ENCODE results near the gene UNC5B.
"Not testable (repeated sequence)": the region's sequence is repeated elsewhere in the genome, so short reads cannot be mapped to it uniquely, and the experiment has no call there.

Gene UNC5B

DNA sequence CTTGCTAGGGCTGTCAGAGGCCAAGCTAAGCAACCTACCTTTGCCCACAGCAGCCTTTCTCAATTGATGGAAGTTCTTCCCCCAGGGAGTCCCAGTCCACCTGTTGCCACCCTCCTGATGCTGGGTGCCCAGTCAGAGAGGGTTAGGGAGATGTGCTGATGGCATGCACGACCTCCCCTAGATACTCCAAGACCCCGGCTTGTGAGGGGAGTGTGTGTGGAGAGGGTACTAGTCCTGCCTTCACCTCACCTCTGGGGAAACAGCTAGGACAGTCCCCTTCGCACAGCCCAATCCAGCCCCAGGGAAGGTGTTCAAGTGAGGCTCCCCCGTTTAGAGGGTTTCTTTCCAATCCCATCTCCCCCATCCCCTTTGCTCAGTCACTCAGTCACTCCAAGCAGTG, 1.3 kb upstream of the UNC5B start:
- no peaks in the 10 kb centered on the region for H3K9me3 Mint-ChIP-seq
- H3K4me1 Mint-ChIP-seq = peaks cover 4% of the 10 kb centered on the region
- peaks cover 77% of the 10 kb centered on the region for H3K27me3 Mint-ChIP-seq
- no peaks in the 10 kb centered on the region for H3K36me3 Mint-ChIP-seq (ENCODE audit: insufficient read depth)
- ATAC-seq (replicated peaks; ENCODE audit: extremely low read depth, poor library complexity, severe bottlenecking) = no peak
- no peak overlapping the region for H3K27ac Mint-ChIP-seq (ENCODE audit: low read depth)
- H3K4me3 Mint-ChIP-seq = peak overlapping the region; percentile 10
- no peak for DNase-seq (ENCODE audit: low spot score in 2 of 2)

DNA sequence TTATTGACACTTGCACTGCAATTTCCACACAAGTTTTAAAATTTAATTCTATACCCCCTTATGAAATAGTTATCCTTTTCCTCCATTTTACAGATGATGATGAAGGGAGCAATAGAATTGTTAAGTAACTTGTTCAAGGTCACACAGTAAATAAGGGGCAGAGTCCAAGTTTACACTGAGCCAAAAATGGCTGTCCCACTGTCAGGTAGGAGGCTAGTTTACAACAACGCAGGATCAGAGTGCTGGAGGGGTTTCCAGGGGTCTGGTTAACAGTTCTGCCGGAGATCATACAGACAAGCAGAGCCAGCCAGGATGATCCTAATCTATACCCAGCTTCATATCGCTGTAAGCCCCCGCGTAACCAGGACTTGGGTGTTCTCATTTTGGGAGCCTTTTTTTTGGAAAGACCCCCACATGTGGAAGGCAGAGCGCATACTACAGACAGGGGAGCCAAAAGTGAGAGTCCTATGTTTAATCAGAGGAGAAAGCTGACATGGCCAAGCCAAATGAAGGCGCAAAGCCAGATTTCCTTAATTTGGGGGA, 524 bp upstream of the UNC5B start:
- peaks cover 5% of the 10 kb centered on the region for H3K4me1 Mint-ChIP-seq
- peak overlapping the region; percentile 60 for H3K4me3 Mint-ChIP-seq
- no peak for DNase-seq (ENCODE audit: low spot score in 2 of 2)
- H3K27me3 Mint-ChIP-seq = peaks cover 76% of the 10 kb centered on the region
- no peaks in the 10 kb centered on the region for H3K36me3 Mint-ChIP-seq (ENCODE audit: insufficient read depth)
- H3K27ac Mint-ChIP-seq (ENCODE audit: low read depth) = no peak overlapping the region
- no peaks in the 10 kb centered on the region for H3K9me3 Mint-ChIP-seq
- ATAC-seq (replicated peaks; ENCODE audit: extremely low read depth, poor library complexity, severe bottlenecking) = no peak

DNA sequence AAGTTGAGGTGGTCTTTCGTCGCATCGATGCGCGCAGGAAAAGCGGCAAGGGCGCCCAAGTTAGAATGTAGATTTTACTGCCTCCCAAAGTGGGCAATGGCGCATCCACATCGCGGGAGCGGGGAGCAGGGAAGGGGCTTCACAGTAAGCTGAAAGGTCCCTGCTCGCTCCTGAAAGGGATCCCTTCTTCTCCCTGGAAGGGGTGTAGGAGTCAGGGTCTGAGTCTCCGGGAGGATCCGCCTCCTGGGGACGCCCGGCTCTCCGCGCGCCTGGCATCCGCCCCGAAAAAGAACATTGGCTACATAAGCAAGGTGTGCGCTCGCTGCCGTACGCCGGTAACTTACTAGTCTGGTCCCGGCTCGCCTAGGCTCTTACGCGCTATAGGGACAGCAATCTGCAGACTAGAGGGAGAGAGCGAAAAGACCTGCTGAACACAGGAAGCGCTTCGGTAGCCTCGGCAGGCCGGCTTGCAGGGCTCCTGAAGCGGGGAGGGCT, 804 bp downstream of the UNC5B start:
- peaks cover 71% of the 10 kb centered on the region for H3K27me3 Mint-ChIP-seq
- ATAC-seq (replicated peaks; ENCODE audit: extremely low read depth, poor library complexity, severe bottlenecking) = no peak
- H3K27ac Mint-ChIP-seq (ENCODE audit: low read depth) = no peak overlapping the region
- no peaks in the 10 kb centered on the region for H3K9me3 Mint-ChIP-seq
- peak overlapping the region; percentile 66 for H3K4me3 Mint-ChIP-seq
- peaks cover 11% of the 10 kb centered on the region for H3K4me1 Mint-ChIP-seq
- H3K36me3 Mint-ChIP-seq (ENCODE audit: insufficient read depth) = peaks cover 2% of the 10 kb centered on the region
- DNase-seq (ENCODE audit: low spot score in 2 of 2) = no peak

DNA sequence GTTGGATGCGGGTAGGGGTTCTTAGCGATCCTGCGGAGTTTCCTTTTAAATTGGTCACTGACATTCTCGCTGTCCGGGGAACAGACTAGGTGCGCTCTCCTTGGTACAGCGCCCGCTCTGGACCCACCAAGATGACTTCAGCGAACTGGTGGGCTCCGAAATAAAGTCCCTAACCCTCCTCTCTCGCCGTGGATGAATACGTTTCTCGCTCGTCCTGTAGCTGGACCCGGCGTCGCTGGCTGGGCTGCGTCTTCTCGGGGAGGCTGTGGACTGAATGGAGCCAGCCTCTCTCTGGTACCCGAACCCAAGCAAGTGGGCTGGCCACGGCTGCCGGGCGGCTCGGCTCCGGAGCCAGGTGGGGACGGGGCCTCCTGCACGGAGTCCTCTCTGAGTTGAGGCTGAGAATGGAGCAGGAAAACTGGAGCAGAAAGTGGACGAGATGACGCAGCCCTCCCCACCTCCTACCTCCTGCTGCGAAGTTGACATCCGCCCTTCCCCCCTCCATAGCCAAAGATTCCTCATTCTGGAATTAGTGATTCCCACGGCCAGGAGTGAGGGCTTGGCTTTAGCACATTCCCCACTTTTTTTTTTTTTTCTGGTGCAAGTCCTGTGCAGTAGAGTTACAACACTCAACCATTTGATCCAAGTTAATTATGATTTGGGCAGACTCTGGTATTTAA, 1.5 kb downstream of the UNC5B start:
- no peak for DNase-seq (ENCODE audit: low spot score in 2 of 2)
- peaks cover 13% of the 10 kb centered on the region for H3K4me1 Mint-ChIP-seq
- no peak overlapping the region for H3K27ac Mint-ChIP-seq (ENCODE audit: low read depth)
- ATAC-seq (replicated peaks; ENCODE audit: extremely low read depth, poor library complexity, severe bottlenecking) = no peak
- H3K4me3 Mint-ChIP-seq = peak overlapping the region; percentile 66
- peaks cover 67% of the 10 kb centered on the region for H3K27me3 Mint-ChIP-seq
- no peaks in the 10 kb centered on the region for H3K9me3 Mint-ChIP-seq
- H3K36me3 Mint-ChIP-seq (ENCODE audit: insufficient read depth) = peaks cover 2% of the 10 kb centered on the region

DNA sequence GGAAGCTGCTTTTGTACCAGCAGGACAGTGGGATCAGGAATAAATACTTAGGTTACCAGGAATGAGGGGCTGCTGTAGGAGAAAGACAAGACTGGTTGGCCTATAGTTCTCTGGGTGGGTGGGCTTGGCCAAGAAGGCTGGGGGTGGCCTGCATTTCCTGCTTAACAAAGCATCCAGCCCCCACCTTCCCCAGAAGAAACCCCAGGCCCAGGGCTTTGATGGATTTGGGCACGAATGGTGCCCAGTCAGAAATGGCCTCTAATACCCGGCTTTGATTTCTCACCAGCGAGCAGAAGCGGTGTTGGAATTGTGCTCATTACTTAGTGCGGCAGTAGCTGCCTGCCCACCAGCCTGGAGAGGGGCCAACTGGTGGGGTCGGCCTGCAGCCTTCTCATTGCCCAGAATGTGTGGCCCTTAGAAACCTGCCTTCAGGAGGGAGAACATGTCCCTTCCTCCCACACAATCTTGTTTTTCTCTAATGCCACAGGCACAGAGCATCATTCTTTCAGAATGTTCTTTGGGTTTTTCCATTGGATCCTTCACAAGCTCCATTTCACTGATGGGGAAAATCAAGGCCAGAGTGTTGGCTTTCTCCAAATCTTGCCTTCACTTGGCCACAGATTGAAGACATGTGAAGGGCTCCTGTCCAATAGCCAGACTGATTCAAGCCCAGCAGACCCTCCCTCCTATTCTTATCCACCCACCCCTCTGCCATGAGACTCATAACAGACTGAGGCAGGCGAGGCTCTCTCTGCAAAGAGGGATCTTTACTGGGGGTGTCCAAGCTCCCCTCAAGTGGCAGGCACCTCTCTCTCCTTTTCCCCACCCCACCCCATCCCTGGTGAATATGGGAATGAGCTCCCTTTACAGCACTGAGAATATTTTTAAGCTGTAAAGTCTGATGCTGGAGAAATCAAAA, 2.5 kb downstream of the UNC5B start:
- H3K27me3 Mint-ChIP-seq = peaks cover 60% of the 10 kb centered on the region
- ATAC-seq (replicated peaks; ENCODE audit: extremely low read depth, poor library complexity, severe bottlenecking) (no peak), DNase-seq (ENCODE audit: low spot score in 2 of 2) (no peak)
- H3K36me3 Mint-ChIP-seq (ENCODE audit: insufficient read depth) = peaks cover 2% of the 10 kb centered on the region
- H3K4me1 Mint-ChIP-seq = peaks cover 13% of the 10 kb centered on the region
- no peaks in the 10 kb centered on the region for H3K9me3 Mint-ChIP-seq
- H3K27ac Mint-ChIP-seq (ENCODE audit: low read depth) = no peak overlapping the region
- H3K4me3 Mint-ChIP-seq = no peak overlapping the region

DNA sequence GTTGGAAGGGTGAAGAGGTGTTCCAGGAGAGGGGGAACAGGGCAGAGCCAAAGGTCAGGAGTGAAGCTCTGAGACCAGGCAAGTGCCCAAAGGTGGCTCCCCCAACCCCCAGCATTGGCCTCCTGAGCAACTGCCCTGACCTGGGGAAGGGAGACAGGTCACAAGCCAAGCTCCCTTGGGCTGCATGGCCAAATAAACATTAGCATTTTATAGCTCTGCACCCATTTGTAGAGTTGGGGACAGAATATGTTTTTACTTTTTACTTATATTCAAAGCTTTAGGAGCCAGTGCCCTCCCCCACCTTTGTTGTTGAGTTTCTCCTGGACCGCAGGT, 4.0 kb downstream of the UNC5B start:
- DNase-seq (ENCODE audit: low spot score in 2 of 2) = no peak

DNA sequence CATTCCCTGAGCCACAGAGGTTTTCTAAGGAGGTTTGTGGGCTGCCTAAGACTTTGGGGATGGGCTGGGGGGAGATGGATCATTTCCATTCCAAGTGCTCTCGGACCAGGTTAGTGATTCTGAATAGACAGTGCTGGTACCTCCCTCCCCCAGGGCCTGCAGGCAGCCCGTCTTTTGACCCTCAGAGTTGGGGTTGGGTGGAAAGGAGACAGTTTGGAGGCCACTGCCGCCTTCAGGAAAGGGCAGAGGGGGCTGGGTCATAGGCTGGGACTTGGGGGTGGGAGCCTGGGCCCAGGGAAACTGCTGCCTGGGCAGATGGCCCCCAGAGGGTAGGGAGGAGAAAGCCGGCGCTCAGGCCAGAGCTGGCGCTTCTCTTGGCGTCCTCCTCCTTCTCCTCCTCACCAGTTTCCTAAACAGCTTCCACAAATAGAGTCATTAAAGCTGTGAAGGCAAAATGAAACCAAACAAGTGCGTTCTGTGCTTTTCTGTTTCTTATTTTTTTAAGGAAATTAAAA, 4.4 kb downstream of the UNC5B start:
- H3K27ac Mint-ChIP-seq (ENCODE audit: low read depth) = no peak overlapping the region
- peaks cover 13% of the 10 kb centered on the region for H3K4me1 Mint-ChIP-seq
- DNase-seq (ENCODE audit: low spot score in 2 of 2) = no peak
- no peaks in the 10 kb centered on the region for H3K9me3 Mint-ChIP-seq
- H3K36me3 Mint-ChIP-seq (ENCODE audit: insufficient read depth) = peaks cover 2% of the 10 kb centered on the region
- H3K4me3 Mint-ChIP-seq = peak overlapping the region; percentile 80
- H3K27me3 Mint-ChIP-seq = peaks cover 41% of the 10 kb centered on the region
- ATAC-seq (replicated peaks; ENCODE audit: extremely low read depth, poor library complexity, severe bottlenecking) = no peak

More for the DNA sequence above, 4.0 kb downstream of the UNC5B start:
- Mint-ChIP-seq H3K36me3 (ENCODE audit: insufficient read depth) (peaks cover 2% of the 10 kb centered on the region), H3K4me3 (peak overlapping the region; percentile 80), H3K9me3 (no peaks in the 10 kb centered on the region), H3K4me1 (peaks cover 13% of the 10 kb centered on the region), H3K27ac (ENCODE audit: low read depth) (no peak overlapping the region), H3K27me3 (peaks cover 46% of the 10 kb centered on the region)
- no peak for ATAC-seq (replicated peaks; ENCODE audit: extremely low read depth, poor library complexity, severe bottlenecking)

DNA sequence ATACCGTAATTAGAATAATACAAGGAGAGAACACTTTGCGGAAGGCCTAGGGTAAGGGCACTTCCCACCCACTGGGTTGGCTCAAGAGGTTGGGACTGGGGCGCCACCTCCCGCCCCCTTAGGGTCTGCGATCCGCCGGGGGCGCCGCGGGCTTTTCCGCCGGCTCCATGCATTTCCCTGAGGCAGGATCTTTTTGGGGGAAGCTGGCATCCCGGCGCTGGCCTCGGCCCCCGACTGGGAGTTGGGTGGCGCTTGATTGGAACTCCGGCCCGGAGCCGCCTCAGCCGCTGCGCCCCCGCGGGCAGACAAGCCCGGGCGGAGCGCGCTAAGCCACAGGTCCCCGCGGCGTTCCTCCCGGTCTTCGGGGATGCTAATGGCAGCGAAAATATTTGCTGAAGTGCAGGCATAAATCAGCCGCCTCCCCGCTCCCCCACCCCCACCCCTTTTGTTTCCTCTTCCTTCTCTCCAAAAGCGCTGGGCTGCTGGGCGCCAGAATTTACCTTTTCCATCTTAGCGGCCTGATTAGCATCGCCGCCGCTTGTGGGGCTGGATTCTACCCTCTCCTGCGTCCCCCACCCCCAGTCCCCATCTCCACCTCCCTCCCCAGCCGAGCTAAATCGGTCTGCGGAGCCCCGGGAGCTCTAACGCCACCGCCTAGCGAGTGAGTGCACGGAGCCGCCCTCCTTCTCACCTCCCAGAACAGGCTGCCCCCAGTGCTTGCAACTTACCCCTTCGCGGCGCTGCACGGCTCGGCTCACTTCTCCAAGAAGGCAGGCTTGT, 5.1 kb downstream of the UNC5B start:
- Mint-ChIP-seq H3K4me1 (peaks cover 13% of the 10 kb centered on the region), H3K27me3 (peaks cover 38% of the 10 kb centered on the region), H3K9me3 (no peaks in the 10 kb centered on the region), H3K27ac (ENCODE audit: low read depth) (no peak overlapping the region), H3K4me3 (peak overlapping the region; percentile 80), H3K36me3 (ENCODE audit: insufficient read depth) (peaks cover 2% of the 10 kb centered on the region)
- DNase-seq (ENCODE audit: low spot score in 2 of 2) = no peak
- peak; percentile 75 for ATAC-seq (replicated peaks; ENCODE audit: extremely low read depth, poor library complexity, severe bottlenecking)

DNA sequence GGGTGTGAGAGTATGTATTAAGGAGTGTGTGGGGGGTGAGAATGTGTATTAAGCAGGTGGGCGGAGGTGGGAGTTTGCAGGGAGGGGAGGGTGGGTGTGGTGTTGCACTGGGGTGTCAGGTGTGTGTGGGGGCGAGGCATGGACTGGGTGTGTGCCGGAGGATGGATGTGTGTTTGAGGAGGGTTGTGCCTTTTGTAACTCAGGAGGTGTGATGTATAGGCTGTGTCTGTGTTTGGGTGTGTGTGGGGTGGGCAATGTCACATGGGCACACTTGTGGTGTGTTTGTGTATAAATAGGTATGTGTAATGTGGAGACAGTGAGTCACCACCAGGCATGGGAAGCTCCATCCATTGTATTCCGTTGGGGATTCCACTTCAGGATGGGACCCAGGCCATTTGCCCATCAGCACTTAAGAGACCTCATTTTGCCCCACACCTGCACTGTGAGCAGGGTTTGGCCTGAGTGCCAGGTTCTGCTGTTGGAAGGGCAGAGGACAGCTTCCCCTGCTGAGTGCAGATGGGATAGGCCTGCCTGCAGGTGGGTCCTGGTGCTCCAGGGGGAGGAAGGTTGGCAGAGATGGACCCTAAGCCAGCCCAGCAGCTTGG, 5.8 kb downstream of the UNC5B start:
- H3K4me1 Mint-ChIP-seq = peaks cover 13% of the 10 kb centered on the region
- H3K4me3 Mint-ChIP-seq = peak overlapping the region; percentile 80
- H3K27me3 Mint-ChIP-seq = peaks cover 38% of the 10 kb centered on the region
- ATAC-seq (replicated peaks; ENCODE audit: extremely low read depth, poor library complexity, severe bottlenecking) (peak; percentile 28), DNase-seq (ENCODE audit: low spot score in 2 of 2) (no peak)
- H3K27ac Mint-ChIP-seq (ENCODE audit: low read depth) = no peak overlapping the region
- no peaks in the 10 kb centered on the region for H3K9me3 Mint-ChIP-seq
- H3K36me3 Mint-ChIP-seq (ENCODE audit: insufficient read depth) = peaks cover 2% of the 10 kb centered on the region

DNA sequence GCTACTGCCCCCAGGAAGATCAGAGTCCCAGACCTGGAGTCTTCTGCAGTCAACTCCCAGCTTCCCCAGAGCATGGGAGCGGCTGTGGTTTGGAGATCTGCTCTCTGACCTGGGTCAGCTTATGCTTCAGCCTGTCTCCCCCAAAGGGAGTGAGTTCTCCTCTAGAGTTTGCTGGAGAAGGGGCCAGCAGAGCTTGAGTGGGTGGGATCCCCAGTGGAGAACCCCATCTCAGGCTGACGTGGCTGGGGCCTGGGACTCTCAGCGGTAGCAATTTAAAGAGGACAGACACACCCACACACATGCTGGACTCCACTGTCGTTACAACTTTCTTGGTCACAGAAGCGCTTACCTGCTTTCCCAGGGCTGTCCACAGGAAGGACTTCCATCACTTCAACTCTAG, 6.3 kb downstream of the UNC5B start:
- no peak for DNase-seq (ENCODE audit: low spot score in 2 of 2)
- peaks cover 2% of the 10 kb centered on the region for H3K36me3 Mint-ChIP-seq (ENCODE audit: insufficient read depth)
- H3K27ac Mint-ChIP-seq (ENCODE audit: low read depth) = no peak overlapping the region
- H3K4me1 Mint-ChIP-seq = peaks cover 13% of the 10 kb centered on the region
- H3K27me3 Mint-ChIP-seq = peaks cover 38% of the 10 kb centered on the region
- H3K9me3 Mint-ChIP-seq = no peaks in the 10 kb centered on the region
- H3K4me3 Mint-ChIP-seq = no peak overlapping the region
- ATAC-seq (replicated peaks; ENCODE audit: extremely low read depth, poor library complexity, severe bottlenecking) = no peak

DNA sequence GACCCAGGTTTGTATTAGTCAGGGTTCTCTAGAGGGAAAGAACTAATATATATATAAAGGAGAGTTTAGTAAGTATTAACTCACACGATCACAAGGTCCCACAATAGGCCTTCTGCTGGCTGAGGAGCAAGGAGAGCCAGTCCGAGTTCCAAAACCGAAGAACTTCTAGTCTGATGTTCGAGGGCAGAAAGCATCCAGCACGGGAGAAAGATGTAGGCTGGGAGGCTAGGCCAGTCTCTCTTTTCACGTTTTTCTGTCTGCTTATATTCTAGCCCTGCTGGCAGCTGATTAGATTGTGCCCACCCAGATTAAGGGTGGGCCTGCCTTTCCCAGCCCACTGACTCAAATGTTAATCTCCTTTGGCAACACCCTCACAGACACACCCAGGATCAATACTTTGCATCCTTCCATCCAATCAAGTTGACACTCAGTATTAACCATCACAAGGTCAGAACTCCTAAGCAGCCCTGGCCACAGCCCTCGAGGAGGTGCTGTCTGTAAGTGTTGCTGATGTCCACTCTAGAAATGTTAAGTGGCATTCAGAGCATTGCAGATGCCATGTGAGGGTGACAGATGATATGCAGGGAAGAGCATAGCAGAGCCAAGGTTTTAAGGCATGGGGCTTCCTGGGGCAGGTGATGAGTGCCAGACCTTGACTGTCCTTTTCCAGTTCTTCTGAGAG, 7.0 kb downstream of the UNC5B start:
- Mint-ChIP-seq H3K4me1 (peaks cover 13% of the 10 kb centered on the region), H3K27me3 (peaks cover 32% of the 10 kb centered on the region)
- not testable (repeated sequence) for H3K9me3 Mint-ChIP-seq; H3K4me3 Mint-ChIP-seq; H3K27ac Mint-ChIP-seq (ENCODE audit: low read depth); DNase-seq (ENCODE audit: low spot score in 2 of 2); ATAC-seq (replicated peaks; ENCODE audit: extremely low read depth, poor library complexity, severe bottlenecking); H3K36me3 Mint-ChIP-seq (ENCODE audit: insufficient read depth)

Data from central memory CD8-positive, alpha-beta T cell (primary cell).